ENCODE results near the gene LRFN3. TPM values are rescaled to one million over a fixed set of nuclear protein-coding genes. Genes with fewer than 3 reads are reported as not detected.
A peak's percentile ranks its signal among the peaks of the same experiment; 100 is the strongest.
"Not testable (repeated sequence)": the region's sequence is repeated elsewhere in the genome, so short reads cannot be mapped to it uniquely, and the experiment has no call there.

Gene LRFN3
- total RNA-seq, 1 donor from 2014 or later: 11.0 TPM

- H3K27me3 Mint-ChIP-seq: no peaks in the 10 kb centered on the region
- H3K9me3 Mint-ChIP-seq: no peaks in the 10 kb centered on the region
- peak overlapping the region; percentile 98 for H3K4me3 Mint-ChIP-seq
- H3K4me1 Mint-ChIP-seq: peaks cover 50% of the 10 kb centered on the region
- peak overlapping the region; percentile 98 for H3K27ac Mint-ChIP-seq
- H3K36me3 Mint-ChIP-seq (ENCODE audit: low read depth): peaks cover 35% of the 10 kb centered on the region
- DNase-seq: no peak
- intact Hi-C loops (cut with micrococcal nuclease): loop anchor here (5.0 kb wide), 1 partner anchor 144 kb away; the partner anchor contains the start of genes HSPB6 and PROSER3
Observed at GRCh38 chr19:35901055-35901644, 35.0 kb upstream of the LRFN3 start.

- H3K27me3 Mint-ChIP-seq: no peaks in the 10 kb centered on the region
- intact Hi-C loops (cut with micrococcal nuclease): loop anchor here (5.0 kb wide), 1 partner anchor 145 kb away; the partner anchor contains the start of genes HSPB6 and PROSER3
- DNase-seq: peak; percentile 85
- H3K9me3 Mint-ChIP-seq: no peaks in the 10 kb centered on the region
- peaks cover 51% of the 10 kb centered on the region for H3K4me1 Mint-ChIP-seq
- H3K27ac Mint-ChIP-seq: peak within 1 kb of the TSS; percentile 93
- peak within 1 kb of the TSS; percentile 98 for H3K4me3 Mint-ChIP-seq
- peaks cover 28% of the 10 kb centered on the region for H3K36me3 Mint-ChIP-seq (ENCODE audit: low read depth)
Observed at GRCh38 chr19:35901854-35902661, 34.1 kb upstream of the LRFN3 start, which contains the start of gene HCST. TSS of gene HCST (plus strand) at chr19:35902529. CDS start at chr19:35902594, 65 bp downstream.

- H3K9me3 Mint-ChIP-seq: no peaks in the 10 kb centered on the region
- no peak for DNase-seq
Observed at GRCh38 chr19:35902870-35903475, 33.2 kb upstream of the LRFN3 start.

DNA sequence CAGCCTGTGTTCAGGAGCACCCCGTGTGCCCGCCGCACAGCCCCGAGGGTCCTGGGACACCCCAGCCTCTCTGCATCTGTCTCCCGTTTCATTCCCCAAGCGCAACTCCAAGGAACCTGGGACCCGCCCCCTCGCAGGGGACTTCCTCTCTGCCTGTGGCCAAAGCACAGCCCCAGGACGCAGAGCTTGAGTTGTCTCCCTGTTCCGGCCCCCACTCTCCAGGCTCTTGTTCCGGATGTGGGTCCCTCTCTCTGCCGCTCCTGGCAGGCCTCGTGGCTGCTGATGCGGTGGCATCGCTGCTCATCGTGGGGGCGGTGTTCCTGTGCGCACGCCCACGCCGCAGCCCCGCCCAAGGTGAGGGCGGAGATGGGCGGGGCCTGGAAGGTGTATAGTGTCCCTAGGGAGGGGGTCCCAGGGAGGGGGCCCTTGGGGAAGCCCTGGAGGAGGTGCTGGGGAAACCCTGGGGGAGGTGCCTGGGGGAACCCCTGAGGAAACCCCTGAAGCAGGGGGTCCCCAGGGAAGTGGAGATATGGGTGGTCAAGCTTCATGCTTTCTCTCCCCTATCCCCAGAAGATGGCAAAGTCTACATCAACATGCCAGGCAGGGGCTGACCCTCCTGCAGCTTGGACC, 32.5 kb upstream of the LRFN3 start:
- Mint-ChIP-seq H3K9me3 (no peaks in the 10 kb centered on the region), H3K4me1 (peaks cover 42% of the 10 kb centered on the region), H3K27me3 (no peaks in the 10 kb centered on the region), H3K36me3 (ENCODE audit: low read depth) (peaks cover 13% of the 10 kb centered on the region), H3K27ac (peak overlapping the region; percentile 93), H3K4me3 (peak overlapping the region; percentile 89)
- intact Hi-C loops (cut with micrococcal nuclease): loop anchor here (5.0 kb wide), 1 partner anchor 146 kb away; the partner anchor contains the start of genes HSPB6 and PROSER3
- peak; percentile 97 for DNase-seq

More at GRCh38 chr19:35902870-35903475, 33.2 kb upstream of the LRFN3 start:
- H3K36me3 Mint-ChIP-seq (ENCODE audit: low read depth): peaks cover 19% of the 10 kb centered on the region
- H3K27ac Mint-ChIP-seq: peak overlapping the region; percentile 93
- H3K4me3 Mint-ChIP-seq: peak overlapping the region; percentile 89
- peaks cover 46% of the 10 kb centered on the region for H3K4me1 Mint-ChIP-seq
- intact Hi-C loops (cut with micrococcal nuclease): loop anchor here (5.0 kb wide), 1 partner anchor 146 kb away; the partner anchor contains the start of genes HSPB6 and PROSER3
- no peaks in the 10 kb centered on the region for H3K27me3 Mint-ChIP-seq

DNA sequence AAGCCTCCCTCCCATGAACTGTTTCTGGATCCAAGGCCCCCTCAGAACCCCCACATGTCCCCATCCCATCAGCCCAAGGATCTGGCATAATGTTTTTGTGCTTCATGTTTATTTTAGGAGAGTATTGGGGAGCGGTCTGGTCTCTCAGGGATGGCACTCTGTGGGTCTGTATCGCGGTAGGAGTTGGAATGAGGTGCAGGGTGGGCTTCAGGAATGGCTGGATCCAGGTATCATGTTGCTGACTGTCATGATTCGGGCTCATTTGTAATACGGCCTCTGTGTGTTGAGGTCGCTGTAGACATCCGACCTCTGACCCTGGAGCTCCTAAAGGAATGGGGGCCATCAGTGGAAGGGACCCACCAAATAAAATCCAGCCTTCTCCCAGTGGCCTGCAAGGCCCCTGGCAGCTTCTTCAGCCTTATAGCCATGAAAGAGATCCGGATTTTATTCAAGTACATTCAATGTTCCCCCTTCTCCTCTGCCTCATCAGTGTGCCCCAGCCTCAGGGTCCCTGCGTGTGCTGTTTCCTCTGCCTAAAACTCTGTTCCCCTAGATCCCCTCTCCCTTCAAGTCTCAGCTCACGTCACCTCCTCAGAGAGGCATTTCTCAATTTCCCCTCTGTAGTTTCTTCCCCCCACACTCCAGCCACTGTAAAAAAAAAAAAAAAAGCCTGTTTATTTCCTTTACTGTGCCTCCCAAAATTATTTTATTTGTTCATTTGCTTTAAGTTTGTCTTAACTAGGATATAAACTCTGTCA, 31.7 kb upstream of the LRFN3 start:
- intact Hi-C loops (cut with micrococcal nuclease): loop anchor here (5.0 kb wide), 1 partner anchor 147 kb away; the partner anchor contains the start of genes HSPB6 and PROSER3
- peaks cover 7% of the 10 kb centered on the region for H3K36me3 Mint-ChIP-seq (ENCODE audit: low read depth)
- H3K4me3 Mint-ChIP-seq: peak overlapping the region; percentile 89
- no peak for DNase-seq
- peak overlapping the region; percentile 83 for H3K27ac Mint-ChIP-seq
- no peaks in the 10 kb centered on the region for H3K27me3 Mint-ChIP-seq
- H3K9me3 Mint-ChIP-seq: no peaks in the 10 kb centered on the region
- peaks cover 44% of the 10 kb centered on the region for H3K4me1 Mint-ChIP-seq

DNA sequence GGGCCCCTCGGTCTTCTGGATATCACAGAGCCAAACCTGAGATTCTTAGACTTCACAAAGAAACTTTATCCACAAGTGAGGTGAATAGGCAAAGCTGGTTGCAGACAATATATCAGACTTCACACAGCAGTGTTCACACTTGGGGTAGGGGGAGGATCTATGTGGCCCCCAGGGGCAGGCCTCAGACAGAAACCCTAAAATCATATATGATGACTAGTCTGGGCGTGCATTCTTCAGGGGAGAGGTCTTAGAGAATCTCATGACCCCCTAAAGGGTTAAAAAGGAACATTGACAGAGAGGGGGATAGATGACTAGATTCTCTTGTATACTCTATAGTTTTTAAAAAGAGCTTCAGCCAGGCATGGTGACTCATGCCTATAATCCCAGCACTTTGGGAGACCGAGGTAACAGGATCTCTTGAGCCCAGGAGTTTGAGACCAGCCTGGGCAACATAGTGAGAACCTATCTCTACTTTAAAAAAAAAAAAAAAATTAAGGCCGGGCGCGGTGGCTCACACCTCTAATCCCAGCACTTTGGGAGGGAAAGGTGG, 30.9 kb upstream of the LRFN3 start:
- Mint-ChIP-seq H3K36me3 (ENCODE audit: low read depth) (peaks cover 6% of the 10 kb centered on the region), H3K27me3 (no peaks in the 10 kb centered on the region), H3K27ac (peak overlapping the region; percentile 83), H3K4me3 (no peak overlapping the region), H3K9me3 (no peaks in the 10 kb centered on the region), H3K4me1 (peaks cover 44% of the 10 kb centered on the region)
- DNase-seq: no peak
- intact Hi-C loops (cut with micrococcal nuclease): no loop called here

- Mint-ChIP-seq H3K36me3 (ENCODE audit: low read depth) (peaks cover 6% of the 10 kb centered on the region), H3K4me3 (no peak overlapping the region), H3K4me1 (peaks cover 34% of the 10 kb centered on the region), H3K27ac (peak overlapping the region; percentile 36), H3K27me3 (no peaks in the 10 kb centered on the region), H3K9me3 (no peaks in the 10 kb centered on the region)
- intact Hi-C loops (cut with micrococcal nuclease): no loop called here
- DNase-seq: no peak
Observed at GRCh38 chr19:35907377-35907745, 28.8 kb upstream of the LRFN3 start.

DNA sequence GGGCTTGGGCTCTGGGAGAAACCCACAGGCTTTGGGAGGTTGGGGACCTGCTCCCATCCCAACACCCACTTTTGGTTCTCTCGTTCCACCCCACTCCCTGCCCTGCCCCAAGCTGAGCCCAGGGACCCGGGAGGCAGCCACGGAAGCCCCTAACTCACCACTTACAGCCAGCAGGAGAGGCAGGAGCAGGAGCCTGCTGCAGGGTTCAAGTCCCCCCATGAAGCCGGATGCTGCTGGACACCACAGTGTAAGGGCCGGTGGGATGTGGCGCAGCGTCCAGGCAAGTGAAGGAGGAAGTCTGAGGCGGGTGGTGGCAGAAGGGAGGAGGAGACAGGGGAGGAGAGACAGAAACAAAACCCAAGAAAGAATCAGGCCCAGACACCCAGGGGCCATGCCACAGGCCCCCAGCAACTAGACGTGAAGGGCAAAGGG, 28.1 kb upstream of the LRFN3 start, which contains the start of gene TYROBP:
TSS of gene TYROBP (minus strand) at position 286 of the 432 bp plus-strand sequence. CDS start at position 219, 67 bp downstream.
- no peak for DNase-seq
- intact Hi-C loops (cut with micrococcal nuclease): no loop called here
- H3K27ac Mint-ChIP-seq: peak within 1 kb of the TSS; percentile 39
- no peaks in the 10 kb centered on the region for H3K27me3 Mint-ChIP-seq
- peaks cover 6% of the 10 kb centered on the region for H3K36me3 Mint-ChIP-seq (ENCODE audit: low read depth)
- peaks cover 29% of the 10 kb centered on the region for H3K4me1 Mint-ChIP-seq
- H3K4me3 Mint-ChIP-seq: no peak within 1 kb of the TSS
- no peaks in the 10 kb centered on the region for H3K9me3 Mint-ChIP-seq

GRCh38 chr19:35908973-35909683, 27.0 kb upstream of the LRFN3 start:
- no peaks in the 10 kb centered on the region for H3K36me3 Mint-ChIP-seq (ENCODE audit: low read depth)
- intact Hi-C loops (cut with micrococcal nuclease): no loop called here
- DNase-seq: no peak

DNA sequence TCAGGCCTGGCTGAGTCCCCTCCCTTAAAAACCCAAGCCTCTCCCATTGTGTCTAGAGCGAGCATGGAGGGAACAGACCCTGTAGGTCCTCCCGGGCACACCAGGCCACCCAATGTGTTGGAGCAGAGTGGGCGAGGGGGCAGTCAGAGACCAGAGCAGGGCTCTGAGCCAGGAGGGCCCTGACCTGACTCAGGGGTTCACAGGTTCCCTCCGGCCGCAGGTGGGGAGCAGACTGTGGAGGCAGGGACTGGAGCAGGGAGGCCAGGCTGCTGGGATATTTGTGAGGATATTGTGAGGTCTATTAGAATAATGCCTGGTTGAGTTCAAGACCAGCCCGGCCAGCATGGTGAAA, 26.5 kb upstream of the LRFN3 start:
- Mint-ChIP-seq H3K9me3 (no peaks in the 10 kb centered on the region), H3K4me1 (peaks cover 19% of the 10 kb centered on the region), H3K27ac (no peak overlapping the region), H3K4me3 (no peak overlapping the region), H3K27me3 (no peaks in the 10 kb centered on the region), H3K36me3 (ENCODE audit: low read depth) (no peaks in the 10 kb centered on the region)
- DNase-seq: no peak
- intact Hi-C loops (cut with micrococcal nuclease): no loop called here

More at GRCh38 chr19:35908973-35909683, 27.0 kb upstream of the LRFN3 start:
- peaks cover 24% of the 10 kb centered on the region for H3K4me1 Mint-ChIP-seq
- H3K27me3 Mint-ChIP-seq: no peaks in the 10 kb centered on the region
- H3K4me3 Mint-ChIP-seq: no peak overlapping the region
- H3K27ac Mint-ChIP-seq: peak overlapping the region; percentile 39
- H3K9me3 Mint-ChIP-seq: no peaks in the 10 kb centered on the region

- H3K9me3 Mint-ChIP-seq; H3K4me3 Mint-ChIP-seq; DNase-seq; H3K27me3 Mint-ChIP-seq; intact Hi-C loops (cut with micrococcal nuclease); H3K36me3 Mint-ChIP-seq (ENCODE audit: low read depth); H3K27ac Mint-ChIP-seq: not testable (repeated sequence)
- peaks cover 16% of the 10 kb centered on the region for H3K4me1 Mint-ChIP-seq
Observed at GRCh38 chr19:35910355-35910754, 25.8 kb upstream of the LRFN3 start.

GRCh38 chr19:35911173-35911572, 25.0 kb upstream of the LRFN3 start:
- H3K9me3 Mint-ChIP-seq: no peaks in the 10 kb centered on the region

More at GRCh38 chr19:35911173-35911572, 25.0 kb upstream of the LRFN3 start:
- Mint-ChIP-seq H3K27ac (no peak overlapping the region), H3K4me1 (peaks cover 16% of the 10 kb centered on the region), H3K4me3 (no peak overlapping the region), H3K27me3 (peaks cover 1% of the 10 kb centered on the region), H3K36me3 (ENCODE audit: low read depth) (no peaks in the 10 kb centered on the region)
- no peak for DNase-seq
- intact Hi-C loops (cut with micrococcal nuclease): no loop called here

Data from activated CD4-positive, alpha-beta T cell treated with anti-CD3 and anti-CD28 coated beads, Interleukin-2, amount 10 ng/mL, durations not matched to agents 24 days and 14 days (primary cell).